ENCODE results near the gene REC114. TPM values are rescaled to one million over a fixed set of nuclear protein-coding genes. Genes with fewer than 3 reads are reported as not detected.

Gene REC114
- total RNA-seq, 1 donor from 2014 or later = not detected

- no peak for ATAC-seq
Measured at GRCh38 chr15:73582851-73583379, 140.0 kb downstream of the REC114 start.

GRCh38 chr15:73583544-73583943 is 140.6 kb downstream of the REC114 start:
- no peak for ATAC-seq

- ATAC-seq = no peak
Measured at GRCh38 chr15:73584699-73585420, 141.9 kb downstream of the REC114 start.

DNA sequence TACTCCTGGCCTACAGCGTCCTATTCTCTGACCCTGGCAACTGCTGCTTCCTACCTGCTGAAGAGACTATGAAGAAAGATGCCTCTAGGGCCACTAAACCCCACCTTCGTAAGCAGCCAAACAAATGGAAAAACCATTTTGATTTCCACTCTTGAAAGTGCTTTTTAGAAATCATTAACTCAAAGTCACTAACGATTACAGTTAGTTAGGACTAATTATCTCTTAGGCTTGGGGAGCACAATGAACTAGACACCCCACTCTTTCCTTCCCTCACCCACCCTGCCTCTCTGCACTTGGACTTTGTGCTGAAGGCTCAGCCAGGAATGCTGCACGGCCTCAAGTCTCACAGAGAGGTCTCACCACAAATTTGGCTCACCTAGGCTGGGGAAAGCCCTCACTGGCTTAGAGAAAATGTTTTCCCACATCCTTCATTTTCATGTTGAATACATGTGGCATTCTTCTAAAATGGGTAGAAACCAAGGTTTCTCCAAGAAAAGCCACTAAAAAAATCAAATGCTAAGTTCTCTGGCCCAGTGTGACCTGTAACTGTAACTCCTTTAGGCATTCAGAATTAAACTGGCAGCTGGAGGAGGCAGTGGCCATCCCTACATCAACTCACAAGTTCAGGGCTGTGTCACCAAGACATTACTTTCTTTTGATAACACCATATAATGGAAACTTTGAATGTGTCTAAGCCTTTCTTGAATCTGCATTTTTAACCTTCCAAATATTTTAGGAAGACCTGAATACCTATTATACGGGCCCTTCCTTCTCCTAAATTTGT is 143.1 kb downstream of the REC114 start:
- no peak for ATAC-seq

GRCh38 chr15:73589766-73590165 is 146.8 kb downstream of the REC114 start:
- no peak for ATAC-seq

DNA sequence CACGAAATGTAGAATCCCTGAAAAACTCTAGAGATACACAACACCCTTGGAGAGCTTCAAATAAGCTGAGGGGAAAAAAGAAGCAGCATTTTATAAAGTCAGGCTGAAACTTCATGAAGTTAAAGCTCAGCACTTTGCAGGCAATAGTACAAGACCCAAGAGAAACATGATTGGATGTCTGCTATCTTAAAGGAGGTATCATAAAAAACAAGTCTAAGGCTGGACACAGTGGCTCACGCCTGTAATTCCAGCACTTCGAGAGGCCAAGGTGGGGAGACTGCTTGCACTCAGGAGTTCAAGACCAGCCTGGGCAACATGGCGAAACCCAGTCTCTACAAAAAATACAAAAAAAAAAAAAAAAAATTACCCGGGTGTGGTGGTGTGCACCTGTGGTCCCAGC is 147.3 kb downstream of the REC114 start:
- no peak for ATAC-seq

DNA sequence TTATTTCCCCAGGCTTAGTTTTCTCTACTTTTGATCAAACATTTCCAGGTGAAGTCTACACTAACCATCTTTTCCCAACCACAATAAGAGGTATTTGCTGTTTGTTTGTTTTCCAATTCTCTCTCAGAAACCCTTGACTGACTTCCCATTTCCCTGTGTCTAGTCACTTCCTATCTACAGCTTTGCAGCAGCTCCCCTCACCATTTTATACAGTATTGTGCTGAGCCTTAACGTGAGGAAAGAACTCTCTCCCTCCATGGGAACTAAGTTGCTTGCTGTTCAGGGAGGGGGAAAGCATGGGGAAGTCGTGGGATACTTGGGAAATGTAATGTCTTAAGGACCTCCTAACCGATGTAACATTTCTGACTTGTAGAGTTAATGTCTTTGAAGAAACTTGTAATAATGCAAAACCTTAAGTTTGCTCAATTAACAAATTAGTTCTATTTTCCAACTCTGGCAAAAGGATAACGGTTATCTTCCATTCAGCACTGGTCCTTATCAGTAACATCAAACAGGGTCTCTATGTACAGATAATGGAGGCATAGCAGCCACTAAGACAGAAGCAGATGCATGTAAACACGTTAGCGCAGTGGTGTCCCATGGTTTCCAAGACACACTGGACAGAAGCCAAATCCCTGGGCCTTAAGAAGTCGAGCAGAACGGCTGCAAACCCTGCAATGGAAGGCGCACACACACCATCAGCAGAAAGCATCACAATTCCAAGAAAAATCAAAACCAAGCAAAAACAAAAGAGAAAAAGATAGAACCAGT is 150.5 kb downstream of the REC114 start:
- ATAC-seq = no peak

GRCh38 chr15:73594109-73594508 is 151.1 kb downstream of the REC114 start:
- no peak for ATAC-seq

DNA sequence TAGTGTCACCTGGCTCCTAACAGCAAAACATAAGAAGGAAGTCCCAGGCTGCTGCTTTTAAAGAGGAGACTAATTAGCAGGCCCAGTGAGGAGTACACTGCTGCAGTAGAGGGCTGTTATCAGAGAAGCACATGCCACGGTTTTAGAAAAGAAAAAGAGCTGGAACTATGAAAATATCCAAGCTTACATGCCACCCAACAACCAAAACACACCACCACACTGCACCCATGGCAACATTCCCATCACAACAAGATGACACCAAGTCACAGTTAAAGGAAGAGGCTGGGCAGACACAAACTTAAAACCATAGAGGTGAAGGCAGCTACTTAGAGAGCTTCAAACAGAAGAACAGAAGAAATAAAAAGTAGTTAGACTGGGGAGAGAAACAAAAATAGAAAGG is 153.2 kb downstream of the REC114 start:
- no peak for ATAC-seq

DNA sequence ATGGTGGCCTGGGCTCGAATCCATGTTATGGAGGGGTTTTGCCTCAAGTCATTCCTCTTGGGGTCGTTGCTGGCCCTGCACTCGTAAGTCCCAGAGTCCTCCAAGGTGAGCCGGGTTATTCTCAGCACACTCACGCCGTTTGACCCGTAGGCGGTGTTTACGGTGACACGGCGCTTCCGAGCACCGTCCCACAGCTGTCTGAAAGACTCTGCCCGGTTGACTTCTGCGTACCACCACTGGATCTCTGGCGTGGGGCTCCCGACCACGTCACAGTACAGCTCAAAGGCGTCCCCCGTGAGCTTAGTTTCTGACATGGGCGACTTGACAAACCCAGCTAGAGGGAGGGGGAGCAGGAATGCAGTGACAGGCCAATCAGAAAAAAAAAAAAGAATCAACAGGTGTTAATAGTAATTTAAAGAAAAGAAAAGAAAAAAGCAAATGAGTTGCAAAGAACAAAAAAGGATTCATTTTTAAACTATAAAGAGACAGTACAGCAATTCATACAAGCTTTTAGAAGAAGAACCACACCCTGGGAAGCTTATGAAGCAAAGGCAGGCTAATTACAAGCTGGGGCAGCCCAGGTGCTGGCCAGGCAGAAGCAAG is 154.2 kb downstream of the REC114 start:
- ATAC-seq = no peak

DNA sequence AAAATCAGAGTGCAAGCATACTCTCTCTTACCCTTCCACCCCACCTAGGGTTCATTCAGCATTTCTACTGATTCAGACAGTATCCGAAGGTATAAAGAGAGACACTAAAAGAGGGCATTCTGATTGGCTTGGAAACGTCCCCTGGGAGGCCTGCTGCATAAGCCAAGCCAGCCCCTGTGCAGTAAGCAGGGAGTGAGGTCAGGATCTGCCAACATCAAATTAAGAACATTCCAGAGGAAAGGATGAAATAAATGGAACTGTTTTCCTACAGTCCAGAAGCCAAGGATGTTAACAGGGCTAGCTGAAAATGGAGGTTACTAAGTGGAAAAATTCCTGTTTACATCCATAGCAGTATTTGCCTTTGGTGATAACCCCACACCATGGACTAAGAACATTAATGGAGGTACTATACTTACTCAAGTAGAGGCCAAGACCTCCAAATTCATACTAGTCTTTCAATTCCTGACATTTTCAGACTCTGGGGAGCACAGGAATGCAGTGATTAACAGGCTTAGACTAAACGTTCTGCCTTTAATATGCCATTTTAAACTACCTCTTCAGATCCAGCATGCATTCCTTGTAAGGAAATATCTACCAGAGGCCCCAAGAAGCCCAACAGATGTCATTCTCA is 155.7 kb downstream of the REC114 start:
- no peak for ATAC-seq

DNA sequence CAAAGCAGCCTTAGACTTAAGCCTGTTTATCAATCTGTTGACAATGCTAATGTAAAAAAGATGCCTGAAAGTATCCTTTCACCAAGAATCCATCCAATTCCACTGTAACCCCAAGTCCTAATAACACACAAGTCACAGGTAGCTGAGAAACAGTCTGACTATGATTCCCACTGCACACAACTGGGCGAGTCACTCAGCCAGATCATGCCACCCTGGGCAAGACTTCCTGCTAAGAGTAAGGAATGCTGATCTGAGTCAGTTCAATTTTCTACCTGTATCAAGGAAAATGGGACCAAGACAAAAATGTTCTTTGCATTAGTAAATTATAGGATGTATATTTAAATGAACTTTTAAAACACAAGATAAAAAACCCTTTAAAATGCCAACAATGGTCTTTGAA is 157.0 kb downstream of the REC114 start:
- ATAC-seq = peak; percentile 58

DNA sequence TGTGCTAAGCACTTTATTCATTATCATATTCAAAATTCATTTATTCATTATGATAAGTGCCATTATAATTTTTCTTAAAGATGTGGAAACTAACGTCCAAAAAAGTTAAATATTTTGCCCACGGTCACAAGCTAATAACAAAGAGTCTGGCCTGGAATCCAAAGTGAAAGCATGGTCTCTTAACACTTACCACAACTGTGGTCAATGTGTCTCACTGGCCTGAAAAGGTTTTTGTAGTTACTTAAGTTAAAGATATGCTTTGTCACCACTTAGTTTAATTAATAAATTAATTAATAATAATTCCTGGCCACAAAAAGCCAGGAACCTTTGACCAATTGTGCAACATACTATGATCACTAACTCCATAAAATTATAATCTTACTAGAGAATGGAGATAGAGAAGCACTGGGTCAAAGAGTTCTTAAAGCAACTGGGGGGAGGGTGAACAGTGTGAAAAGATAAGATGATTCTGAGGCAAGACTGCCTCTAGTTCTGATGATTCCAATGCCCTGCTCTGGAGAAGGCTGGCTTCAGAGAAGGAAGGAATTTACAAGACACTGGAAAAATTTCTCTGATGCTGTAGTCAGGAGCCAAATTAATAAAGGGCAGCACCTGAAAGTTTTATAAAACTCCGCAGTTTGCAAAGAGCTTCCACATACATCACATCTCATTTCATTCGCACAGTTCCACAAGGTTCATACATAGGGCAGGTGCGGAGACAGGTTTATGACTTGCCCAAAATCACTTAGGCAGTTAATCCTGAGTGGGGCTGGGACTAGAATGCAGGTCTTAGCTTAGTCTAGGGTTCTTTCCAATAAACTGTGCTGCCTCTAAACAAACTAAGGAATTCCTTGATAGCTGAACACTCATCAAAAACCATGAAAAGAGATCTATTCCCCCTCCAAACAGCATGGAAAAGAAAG is 157.7 kb downstream of the REC114 start:
- peak; percentile 59 for ATAC-seq

GRCh38 chr15:73601451-73602445 is 158.8 kb downstream of the REC114 start:
- ATAC-seq = peak; percentile 69

DNA sequence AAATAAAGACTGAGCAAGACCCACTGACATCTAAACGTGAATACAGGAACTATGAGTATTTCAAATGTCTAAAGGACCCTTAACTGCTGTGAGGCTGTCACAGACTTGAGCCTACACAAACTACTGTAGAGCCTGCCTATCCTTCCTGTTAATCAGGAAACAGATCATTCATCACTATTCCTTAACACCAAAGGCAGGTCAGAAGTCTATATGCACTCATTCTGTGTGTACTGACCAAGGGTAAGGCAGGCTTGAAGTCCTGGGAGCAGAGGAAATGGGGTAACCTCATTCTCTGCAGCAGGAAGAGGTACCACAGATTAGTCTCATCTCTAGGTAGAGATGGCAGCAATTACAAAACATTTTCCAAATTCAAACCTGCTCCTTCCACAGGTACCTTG is 159.5 kb downstream of the REC114 start:
- ATAC-seq = peak; percentile 58

GRCh38 chr15:73602992-73603391 is 160.0 kb downstream of the REC114 start:
- no peak for ATAC-seq

GRCh38 chr15:73604477-73604876 is 161.5 kb downstream of the REC114 start:
- ATAC-seq = no peak

- ATAC-seq = no peak
Measured at GRCh38 chr15:73605759-73606436, 162.9 kb downstream of the REC114 start.

DNA sequence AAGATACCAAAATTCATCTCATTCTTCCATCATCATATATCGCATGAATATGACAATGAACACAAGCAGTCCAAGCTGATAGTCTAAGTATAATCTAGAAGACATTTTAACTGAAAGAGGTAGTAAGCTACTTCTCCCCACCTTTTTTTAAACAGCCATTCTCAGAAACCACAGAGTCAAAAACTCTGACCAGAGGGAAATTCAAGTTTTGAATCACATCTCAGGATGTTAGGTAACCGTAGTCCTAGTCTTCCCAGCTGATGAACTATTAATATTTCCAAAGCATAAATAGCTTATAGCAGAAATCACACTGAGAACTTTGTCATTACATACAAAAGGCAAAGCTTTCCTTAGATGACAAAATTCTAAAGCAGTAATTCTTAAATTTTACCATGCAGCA is 164.4 kb downstream of the REC114 start:
- ATAC-seq = no peak
